HepG2 (cell line): ENCODE data around the gene FLAD1. TPM values are rescaled to one million over a fixed set of nuclear protein-coding genes. Genes with fewer than 3 reads are reported as not detected.

Source experiments
- ATAC-seq: fragments of 200-7000 bp; cut with Tn5 transposase; 3 replicates; pipeline ENCODE4 v1.9.1; 2020; ENCODE audit warnings: mild to moderate bottlenecking, moderate library complexity
- BruUV-seq: library from RNA; stranded (reverse); fragments of 400-500 nt; replicated peaks from 2 replicates; lab custom pipeline; 2021; lab: Mats Ljungman, UMichigan
- CTCF ChIA-PET: fragments of 300-600 bp; formaldehyde crosslinking; extraction: SDS; loops from one replicate; lab custom pipeline; 2021; ENCODE audit warnings: low total read pairs, inconsistent platforms, low intra/inter-chr PET ratio; lab: Yijun Ruan, JAX
- POLR2A ChIA-PET: fragments of 350-600 bp; sonication (Branson Sonifier 250); formaldehyde crosslinking; loops from one replicate; lab custom pipeline; 2020; ENCODE audit warnings: antibody characterized with exemption, inconsistent platforms; lab: Yijun Ruan, JAX
- DNase-seq: peaks from one replicate; pipeline ENCODE4 v3.0.0-alpha.2; 2015; ENCODE audit warnings: low spot score
- FAIRE-seq: peaks from 3 replicates; lab custom pipeline; 2011; peaks lifted over from hg19 to GRCh38; lab: Jason Lieb, UNC
- H2AFZ ChIP-seq: one replicate; pipeline ENCODE4 v1.6.1; 2011; ENCODE audit warnings: low read length, inconsistent platforms
- H3K27ac ChIP-seq: fragments of 300-600 bp; 3 replicates; pipeline ENCODE4 v1.8.0; 2011; ENCODE audit warnings: mixed run types, mild to moderate bottlenecking, mixed read lengths, low read length, inconsistent platforms; ENCODE audit not compliant: insufficient read depth; ENCODE audit errors: extremely low read length
- H3K27me3 ChIP-seq, 2 experiments: fragments of 200-600 bp in 1 of 2; 2 replicates in 1 of 2; 3 replicates in 1 of 2; pipeline versions ENCODE4 v1.6.0 to v1.8.0; 2011; ENCODE audit warnings: low read length in 2 of 2, mild to moderate bottlenecking in 2 of 2, moderate library complexity in 2 of 2, inconsistent platforms in 1 of 2; ENCODE audit not compliant: insufficient read depth in 2 of 2, control insufficient read depth in 1 of 2
- H3K36me3 ChIP-seq, 2 experiments: fragments of 200-600 bp in 1 of 2; replicated peaks in 1 of 2; 2 replicates in 1 of 2; 3 replicates in 1 of 2; pipeline versions ENCODE4 v1.5.1 to v1.8.0; 2011; ENCODE audit warnings: low read length in 2 of 2, inconsistent platforms in 1 of 2; ENCODE audit not compliant: insufficient read depth in 2 of 2, control insufficient read depth in 1 of 2
- H3K4me1 ChIP-seq: 2 replicates; pipeline ENCODE4 v1.5.1; 2012; ENCODE audit warnings: low read length, inconsistent platforms; ENCODE audit not compliant: insufficient read depth
- H3K4me2 ChIP-seq: 2 replicates; pipeline ENCODE4 v1.6.0; 2011; ENCODE audit warnings: low read depth, low read length, inconsistent platforms
- H3K4me3 ChIP-seq, 3 experiments: fragments of 200-600 bp in 1 of 3; sonication (generic), shearing (Covaris generic) in 1 of 3; replicated peaks in 1 of 3; 2 replicates each; pipeline ENCODE4 v1.5.1; 2011 to 2016; ENCODE audit warnings: low read length in 3 of 3, inconsistent platforms in 2 of 3, low read depth in 2 of 3, mild to moderate bottlenecking in 2 of 3, control low read depth in 1 of 3, mixed read lengths in 1 of 3; ENCODE audit not compliant: insufficient read depth in 1 of 3
- H3K79me2 ChIP-seq: one replicate; pipeline ENCODE4 v1.6.1; 2011; ENCODE audit warnings: low read length, inconsistent platforms; ENCODE audit not compliant: insufficient read depth
- H3K9ac ChIP-seq: 2 replicates; pipeline ENCODE4 v1.6.0; 2011; ENCODE audit warnings: mild to moderate bottlenecking, low read depth, low read length, inconsistent platforms; ENCODE audit not compliant: insufficient read depth
- H3K9me3 ChIP-seq: 2 replicates; pipeline ENCODE4 v1.5.1; 2012; ENCODE audit warnings: mild to moderate bottlenecking, low read length
- H4K20me1 ChIP-seq: 2 replicates; pipeline ENCODE4 v1.6.0; 2011; ENCODE audit warnings: inconsistent platforms, mild to moderate bottlenecking, low read length, moderate library complexity; ENCODE audit not compliant: insufficient read depth
- MTF1 ChIP-seq: sonication (generic); formaldehyde crosslinking; IDR thresholded peaks from 2 replicates; pipeline ENCODE4 v1.5.0; 2020; ENCODE audit warnings: missing genetic modification reagents
- PLRG1 ChIP-seq: fragments of 450-650 bp; conservative IDR thresholded peaks from 2 replicates; pipeline ENCODE4 v1.6.1; 2016
- SCMH1 ChIP-seq: sonication (generic); formaldehyde crosslinking; IDR thresholded peaks from 2 replicates; pipeline ENCODE4 v1.9.0; 2021; ENCODE audit warnings: missing genetic modification reagents, mild to moderate bottlenecking, borderline replicate concordance
- SOX6 ChIP-seq, 2 experiments: fragments of 450-650 bp in 1 of 2; sonication (generic) in 1 of 2; formaldehyde crosslinking in 1 of 2; IDR thresholded peaks; 2 replicates each; pipeline versions ENCODE4 v1.4.0 to v1.6.1; 2017 to 2020; ENCODE audit warnings: antibody characterized with exemption in 1 of 2, mild to moderate bottlenecking in 1 of 2, missing genetic modification reagents in 1 of 2
- SP1 ChIP-seq, 2 experiments: fragments of 450-650 bp in 1 of 2; sonication (generic) in 1 of 2; formaldehyde crosslinking in 1 of 2; IDR thresholded peaks; 2 replicates each; pipeline versions ENCODE4 v1.4.0 to v1.6.1; 2016 to 2020; ENCODE audit warnings: missing genetic modification reagents in 1 of 2
- SP140L ChIP-seq: sonication (generic); formaldehyde crosslinking; IDR thresholded peaks from 2 replicates; pipeline ENCODE4 v1.4.0; 2020; ENCODE audit warnings: missing genetic modification reagents, borderline replicate concordance
- ZFP36L2 ChIP-seq: sonication (generic); formaldehyde crosslinking; IDR thresholded peaks from 2 replicates; pipeline ENCODE4 v1.4.0; 2020; ENCODE audit warnings: missing genetic modification reagents
- ZNF205 ChIP-seq: IDR thresholded peaks from 2 replicates; pipeline ENCODE4 v1.6.1; 2018; ENCODE audit warnings: missing biosample characterization, missing genetic modification reagents
- ZNF343 ChIP-seq: sonication (generic); formaldehyde crosslinking; IDR thresholded peaks from 2 replicates; pipeline ENCODE4 v1.4.0; 2020; ENCODE audit warnings: mild to moderate bottlenecking, missing genetic modification reagents
- ZNF891 ChIP-seq: sonication (generic); formaldehyde crosslinking; IDR thresholded peaks from 2 replicates; pipeline ENCODE4 v1.5.0; 2020; ENCODE audit warnings: mild to moderate bottlenecking, missing genetic modification reagents
- ZSCAN30 ChIP-seq: sonication (generic); formaldehyde crosslinking; IDR thresholded peaks from 2 replicates; pipeline ENCODE4 v1.5.0; 2020; ENCODE audit warnings: mild to moderate bottlenecking, missing genetic modification reagents
- WGBS: methylation state at CpG from one replicate; pipeline ENCODE4 v1.1.6; 2017; ENCODE audit warnings: low lambda C conversion rate; 5-methylcytosine and 5-hydroxymethylcytosine counted together
- in situ Hi-C: cut with HindIII; loops from 2 replicates; pipeline ENCODE4 v1.10.0; 2017; ENCODE audit warnings: low pct_unique_long_range_greater_than_20kb; ENCODE audit not compliant: extremely low pct_ligation_motif_present
- intact Hi-C: fragments of 100-400 bp; cut with micrococcal nuclease; formaldehyde crosslinking; loops from one replicate; pipeline ENCODE4 v1.10.0; 2022; ENCODE audit not compliant: unreplicated experiment
- polyA plus RNA-seq, 8 experiments: library from polyadenylated mRNA; depleted of rRNA in 3 of 8; stranded (reverse) in 7 of 8; unstranded in 1 of 8; fragments of >200 nt; fragmentation: Illumina TruSeq in 4 of 8; extraction: Trizol in 4 of 8; gene quantifications; 2 replicates each; pipeline versions ENCODE4 v1.2.1 to v1.2.3, GENCODE V29; 2011 to 2016; ENCODE audit warnings: low read depth in 4 of 8, missing spikeins in 1 of 8, mixed read lengths in 1 of 8; ENCODE audit not compliant: insufficient read depth in 1 of 8
- total RNA-seq, 5 experiments: library from RNA; depleted of rRNA; stranded (reverse); fragments of >200 nt; fragmentation: Illumina TruSeq; extraction: Trizol; gene quantifications; 2 replicates each; pipeline ENCODE4 v1.2.3, GENCODE V29; 2016; ENCODE audit warnings: low read depth in 1 of 5
- TF ChIP-seq, protein P1 (sequence below): sonication (generic); formaldehyde crosslinking; conservative IDR thresholded peaks from 2 replicates; pipeline ENCODE4 v1.5.0; 2020; ENCODE audit warnings: missing genetic modification reagents
- TF ChIP-seq, protein P2 (sequence below): sonication (generic); formaldehyde crosslinking; IDR thresholded peaks from 2 replicates; pipeline ENCODE4 v1.4.0; 2020; ENCODE audit warnings: low read depth, missing genetic modification reagents
- TF ChIP-seq, protein P3 (sequence below): sonication (generic); formaldehyde crosslinking; IDR thresholded peaks from 2 replicates; pipeline ENCODE4 v1.5.0; 2020; ENCODE audit warnings: mild to moderate bottlenecking, missing genetic modification reagents, borderline replicate concordance

Gene FLAD1
- total and polyA plus RNA-seq, 2 of the 13 experiments (the other 11 are each of a cell fraction or from before 2014, with no cell fraction given) = 25.9 to 32.8 TPM

DNA sequence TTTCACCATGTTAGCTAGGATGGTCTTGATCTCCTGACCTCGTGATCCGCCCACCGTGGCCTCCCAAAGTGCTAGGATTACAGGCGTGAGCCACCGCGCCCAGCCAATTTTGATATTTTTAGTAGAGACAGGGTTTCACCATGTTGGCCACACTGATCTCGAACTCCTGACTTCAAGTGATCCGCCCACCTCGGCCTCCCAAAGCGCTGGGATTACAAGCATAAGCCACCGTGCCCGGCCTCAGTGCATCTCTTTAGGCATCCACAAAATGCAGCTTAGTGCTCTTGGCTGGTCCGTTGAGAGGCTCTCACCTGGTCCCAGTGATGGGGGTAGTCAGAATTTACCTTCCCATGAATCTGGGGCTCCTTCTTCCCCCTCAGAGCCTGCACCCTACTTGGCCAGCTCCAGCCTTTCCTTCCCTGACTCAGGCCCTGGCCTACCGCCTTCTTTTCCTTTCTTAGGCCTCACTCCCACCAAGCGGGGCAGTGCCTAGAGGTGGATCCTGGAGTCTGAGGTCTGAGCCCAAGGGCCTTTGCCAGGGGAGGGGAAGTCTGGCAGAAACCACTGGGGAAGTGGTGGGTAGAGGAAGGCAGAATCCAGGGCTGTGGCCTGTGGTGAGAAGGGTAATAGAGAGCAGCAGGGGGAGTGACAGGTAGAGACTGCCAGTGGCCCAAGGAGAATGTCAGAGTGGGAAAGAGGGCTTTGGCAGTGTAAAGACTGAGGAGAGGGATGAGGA, 14.0 kb downstream of the FLAD1 start:
- Histone ChIP-seq H2AFZ (no peak overlapping the region), H3K4me3 (no peak overlapping the region), H3K27me3 (no peaks in the 10 kb centered on the region; a peak in 1 of 5 replicates), H3K4me1 (peaks cover 18% of the 10 kb centered on the region), H3K4me2 (no peak overlapping the region), H3K9me3 (no peaks in the 10 kb centered on the region), H3K27ac (no peak overlapping the region), H3K9ac (no peak overlapping the region), H4K20me1 (no peaks in the 10 kb centered on the region), H3K79me2 (no peaks in the 10 kb centered on the region), H3K36me3 (no peaks in the 10 kb centered on the region)
- FAIRE-seq (no peak), DNase-seq (no peak), ATAC-seq (no peak)
- no TSS peak for BruUV-seq
- POLR2A ChIA-PET = interaction anchor here (1.5 kb wide), 1 partner anchor 20 kb away, joined by 4 read pairs; no protein-coding TSS in a partner anchor
- in situ Hi-C loops = loop anchor here (5.0 kb wide), 1 partner anchor 35 kb away; the partner anchor contains the start of gene PYGO2
- WGBS = 84% methylated on average over 15 of the region's 15 CpGs
- intact Hi-C loops = loop anchor here (5.0 kb wide), 1 partner anchor 65 kb away; the partner anchor contains the start of gene EFNA4
- CTCF ChIA-PET = interaction anchor here (2.8 to 6.8 kb wide), 2 partner anchors 20 to 91 kb away, joined by 11 to 54 read pairs; no protein-coding TSS in a partner anchor
- TF ChIP-seq SCMH1 (CRISPR knock-in tag) (no peak), MTF1 (no peak), ZSCAN30 (CRISPR knock-in tag) (no peak), SP140L (CRISPR knock-in tag) (no peak), SP1 (IDR thresholded peaks at IDR 0.05) (no peak), SP1 (CRISPR knock-in tag; IDR thresholded peaks at IDR 0.05) (no peak), PLRG1 (no peak), ZNF205 (CRISPR knock-in tag) (no peak), ZNF343 (CRISPR knock-in tag) (no peak), ZFP36L2 (no peak), SOX6 (IDR thresholded peaks at IDR 0.05) (no peak), SOX6 (CRISPR knock-in tag; IDR thresholded peaks at IDR 0.05) (no peak), ZNF891 (no peak)
- TF ChIP-seq, protein P1, sequence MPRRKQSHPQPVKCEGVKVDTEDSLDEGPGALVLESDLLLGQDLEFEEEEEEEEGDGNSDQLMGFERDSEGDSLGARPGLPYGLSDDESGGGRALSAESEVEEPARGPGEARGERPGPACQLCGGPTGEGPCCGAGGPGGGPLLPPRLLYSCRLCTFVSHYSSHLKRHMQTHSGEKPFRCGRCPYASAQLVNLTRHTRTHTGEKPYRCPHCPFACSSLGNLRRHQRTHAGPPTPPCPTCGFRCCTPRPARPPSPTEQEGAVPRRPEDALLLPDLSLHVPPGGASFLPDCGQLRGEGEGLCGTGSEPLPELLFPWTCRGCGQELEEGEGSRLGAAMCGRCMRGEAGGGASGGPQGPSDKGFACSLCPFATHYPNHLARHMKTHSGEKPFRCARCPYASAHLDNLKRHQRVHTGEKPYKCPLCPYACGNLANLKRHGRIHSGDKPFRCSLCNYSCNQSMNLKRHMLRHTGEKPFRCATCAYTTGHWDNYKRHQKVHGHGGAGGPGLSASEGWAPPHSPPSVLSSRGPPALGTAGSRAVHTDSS (CRISPR knock-in tag) = no peak
- TF ChIP-seq, protein P2, sequence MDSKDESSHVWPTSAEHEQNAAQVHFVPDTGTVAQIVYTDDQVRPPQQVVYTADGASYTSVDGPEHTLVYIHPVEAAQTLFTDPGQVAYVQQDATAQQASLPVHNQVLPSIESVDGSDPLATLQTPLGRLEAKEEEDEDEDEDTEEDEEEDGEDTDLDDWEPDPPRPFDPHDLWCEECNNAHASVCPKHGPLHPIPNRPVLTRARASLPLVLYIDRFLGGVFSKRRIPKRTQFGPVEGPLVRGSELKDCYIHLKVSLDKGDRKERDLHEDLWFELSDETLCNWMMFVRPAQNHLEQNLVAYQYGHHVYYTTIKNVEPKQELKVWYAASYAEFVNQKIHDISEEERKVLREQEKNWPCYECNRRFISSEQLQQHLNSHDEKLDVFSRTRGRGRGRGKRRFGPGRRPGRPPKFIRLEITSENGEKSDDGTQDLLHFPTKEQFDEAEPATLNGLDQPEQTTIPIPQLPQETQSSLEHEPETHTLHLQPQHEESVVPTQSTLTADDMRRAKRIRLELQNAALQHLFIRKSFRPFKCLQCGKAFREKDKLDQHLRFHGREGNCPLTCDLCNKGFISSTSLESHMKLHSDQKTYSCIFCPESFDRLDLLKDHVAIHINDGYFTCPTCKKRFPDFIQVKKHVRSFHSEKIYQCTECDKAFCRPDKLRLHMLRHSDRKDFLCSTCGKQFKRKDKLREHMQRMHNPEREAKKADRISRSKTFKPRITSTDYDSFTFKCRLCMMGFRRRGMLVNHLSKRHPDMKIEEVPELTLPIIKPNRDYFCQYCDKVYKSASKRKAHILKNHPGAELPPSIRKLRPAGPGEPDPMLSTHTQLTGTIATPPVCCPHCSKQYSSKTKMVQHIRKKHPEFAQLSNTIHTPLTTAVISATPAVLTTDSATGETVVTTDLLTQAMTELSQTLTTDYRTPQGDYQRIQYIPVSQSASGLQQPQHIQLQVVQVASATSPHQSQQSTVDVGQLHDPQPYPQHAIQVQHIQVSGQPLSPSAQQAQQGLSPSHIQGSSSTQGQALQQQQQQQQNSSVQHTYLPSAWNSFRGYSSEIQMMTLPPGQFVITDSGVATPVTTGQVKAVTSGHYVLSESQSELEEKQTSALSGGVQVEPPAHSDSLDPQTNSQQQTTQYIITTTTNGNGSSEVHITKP (CRISPR knock-in tag) = no peak
- TF ChIP-seq, protein P3, sequence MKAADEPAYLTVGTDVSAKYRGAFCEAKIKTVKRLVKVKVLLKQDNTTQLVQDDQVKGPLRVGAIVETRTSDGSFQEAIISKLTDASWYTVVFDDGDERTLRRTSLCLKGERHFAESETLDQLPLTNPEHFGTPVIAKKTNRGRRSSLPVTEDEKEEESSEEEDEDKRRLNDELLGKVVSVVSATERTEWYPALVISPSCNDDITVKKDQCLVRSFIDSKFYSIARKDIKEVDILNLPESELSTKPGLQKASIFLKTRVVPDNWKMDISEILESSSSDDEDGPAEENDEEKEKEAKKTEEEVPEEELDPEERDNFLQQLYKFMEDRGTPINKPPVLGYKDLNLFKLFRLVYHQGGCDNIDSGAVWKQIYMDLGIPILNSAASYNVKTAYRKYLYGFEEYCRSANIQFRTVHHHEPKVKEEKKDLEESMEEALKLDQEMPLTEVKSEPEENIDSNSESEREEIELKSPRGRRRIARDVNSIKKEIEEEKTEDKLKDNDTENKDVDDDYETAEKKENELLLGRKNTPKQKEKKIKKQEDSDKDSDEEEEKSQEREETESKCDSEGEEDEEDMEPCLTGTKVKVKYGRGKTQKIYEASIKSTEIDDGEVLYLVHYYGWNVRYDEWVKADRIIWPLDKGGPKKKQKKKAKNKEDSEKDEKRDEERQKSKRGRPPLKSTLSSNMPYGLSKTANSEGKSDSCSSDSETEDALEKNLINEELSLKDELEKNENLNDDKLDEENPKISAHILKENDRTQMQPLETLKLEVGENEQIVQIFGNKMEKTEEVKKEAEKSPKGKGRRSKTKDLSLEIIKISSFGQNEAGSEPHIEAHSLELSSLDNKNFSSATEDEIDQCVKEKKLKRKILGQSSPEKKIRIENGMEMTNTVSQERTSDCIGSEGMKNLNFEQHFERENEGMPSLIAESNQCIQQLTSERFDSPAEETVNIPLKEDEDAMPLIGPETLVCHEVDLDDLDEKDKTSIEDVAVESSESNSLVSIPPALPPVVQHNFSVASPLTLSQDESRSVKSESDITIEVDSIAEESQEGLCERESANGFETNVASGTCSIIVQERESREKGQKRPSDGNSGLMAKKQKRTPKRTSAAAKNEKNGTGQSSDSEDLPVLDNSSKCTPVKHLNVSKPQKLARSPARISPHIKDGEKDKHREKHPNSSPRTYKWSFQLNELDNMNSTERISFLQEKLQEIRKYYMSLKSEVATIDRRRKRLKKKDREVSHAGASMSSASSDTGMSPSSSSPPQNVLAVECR (CRISPR knock-in tag) = no peak
